ENCODE data around the gene AHRR.

DNA sequence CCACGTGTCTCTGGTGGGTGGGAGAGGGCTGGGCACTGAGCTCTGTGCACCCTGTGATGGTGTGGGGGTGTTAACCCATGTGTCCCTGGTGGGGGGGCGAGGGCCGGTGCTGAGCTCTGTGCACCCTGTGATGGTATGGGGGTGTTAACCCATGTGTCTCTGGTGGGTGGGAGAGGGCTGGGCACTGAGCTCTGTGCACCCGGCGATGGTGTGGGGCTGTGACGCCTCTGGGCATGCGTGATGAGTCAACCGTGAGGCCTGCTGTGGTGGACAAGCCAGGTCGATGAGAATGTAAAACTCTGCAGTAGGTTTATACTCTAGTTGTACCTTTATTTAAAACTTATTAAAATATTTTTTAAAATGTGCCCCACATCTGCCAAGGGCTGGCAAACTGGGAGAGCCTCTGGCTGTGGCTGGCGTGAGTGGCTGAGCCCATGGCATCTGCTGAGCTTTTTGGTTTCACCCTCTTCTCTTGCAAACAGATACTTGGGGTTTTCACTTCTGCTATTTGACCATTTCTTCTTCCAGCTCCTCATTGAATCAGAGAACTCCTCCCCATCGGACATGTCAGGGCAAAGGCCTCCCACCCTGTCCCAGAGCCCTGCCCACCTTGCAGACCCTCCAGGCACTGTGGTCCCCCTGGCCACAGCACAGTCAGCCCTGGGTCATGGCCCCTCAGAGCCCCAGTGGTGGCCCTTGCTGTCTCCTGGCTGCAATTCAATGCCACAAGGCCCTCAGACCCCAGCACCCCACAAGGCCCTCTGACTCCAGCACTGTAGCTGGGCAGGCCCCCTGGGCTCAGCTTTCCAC is 103.0 kb downstream of the AHRR start:
- TF ChIP-seq, protein P1, sequence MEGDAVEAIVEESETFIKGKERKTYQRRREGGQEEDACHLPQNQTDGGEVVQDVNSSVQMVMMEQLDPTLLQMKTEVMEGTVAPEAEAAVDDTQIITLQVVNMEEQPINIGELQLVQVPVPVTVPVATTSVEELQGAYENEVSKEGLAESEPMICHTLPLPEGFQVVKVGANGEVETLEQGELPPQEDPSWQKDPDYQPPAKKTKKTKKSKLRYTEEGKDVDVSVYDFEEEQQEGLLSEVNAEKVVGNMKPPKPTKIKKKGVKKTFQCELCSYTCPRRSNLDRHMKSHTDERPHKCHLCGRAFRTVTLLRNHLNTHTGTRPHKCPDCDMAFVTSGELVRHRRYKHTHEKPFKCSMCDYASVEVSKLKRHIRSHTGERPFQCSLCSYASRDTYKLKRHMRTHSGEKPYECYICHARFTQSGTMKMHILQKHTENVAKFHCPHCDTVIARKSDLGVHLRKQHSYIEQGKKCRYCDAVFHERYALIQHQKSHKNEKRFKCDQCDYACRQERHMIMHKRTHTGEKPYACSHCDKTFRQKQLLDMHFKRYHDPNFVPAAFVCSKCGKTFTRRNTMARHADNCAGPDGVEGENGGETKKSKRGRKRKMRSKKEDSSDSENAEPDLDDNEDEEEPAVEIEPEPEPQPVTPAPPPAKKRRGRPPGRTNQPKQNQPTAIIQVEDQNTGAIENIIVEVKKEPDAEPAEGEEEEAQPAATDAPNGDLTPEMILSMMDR (IDR thresholded peaks at IDR 0.05) = no peak
- TF ChIP-seq POLR2AphosphoS5 (IDR thresholded peaks at IDR 0.05) = no peak
- no peak for TF ChIP-seq POLR2A (IDR thresholded peaks at IDR 0.05)
